Common myeloid progenitor, CD34-positive (primary cell): Measurements from ENCODE around the gene MAS1L.
"Not testable (repeated sequence)": the region's sequence is repeated elsewhere in the genome, so short reads cannot be mapped to it uniquely, and the experiment has no call there.

Experiments
- CTCF ChIA-PET: fragments of 350-600 bp; sonication (Branson Sonifier 250); formaldehyde crosslinking; loops from one replicate; lab custom pipeline; 2021; ENCODE audit warnings: antibody characterized with exemption; lab: Charles Lee
- POLR2A ChIA-PET: fragments of 350-600 bp; sonication (Branson Sonifier 250); formaldehyde crosslinking; loops from one replicate; lab custom pipeline; 2021; ENCODE audit warnings: antibody characterized with exemption; lab: Charles Lee
- DNase-seq, 3 donors: peaks; one replicate each; pipeline versions ENCODE4 v3.0.0 to v3.0.0-alpha.2; 2013
- H3K27ac ChIP-seq, 2 experiments: 1 replicate in 1 of 2; 2 replicates in 1 of 2; pipeline ENCODE4 v1.7.0; 2013; ENCODE audit warnings: inconsistent platforms in 2 of 2, low read length in 2 of 2, mild to moderate bottlenecking in 2 of 2, low read depth in 1 of 2, moderate library complexity in 1 of 2; ENCODE audit not compliant: severe bottlenecking in 2 of 2, insufficient read depth in 1 of 2, poor library complexity in 1 of 2
- H3K27me3 ChIP-seq, 5 experiments: replicated peaks in 2 of 5; 1 replicate in 3 of 5; 2 replicates in 2 of 5; pipeline versions ENCODE4 v1.6.1 to v1.7.0; 2013; ENCODE audit warnings: low read length in 4 of 5, mild to moderate bottlenecking in 2 of 5, moderate library complexity in 2 of 5, inconsistent platforms in 1 of 5; ENCODE audit not compliant: insufficient read depth in 5 of 5, control insufficient read depth in 4 of 5
- H3K36me3 ChIP-seq, 4 experiments: 1 replicate in 2 of 4; 2 replicates in 2 of 4; pipeline versions ENCODE4 v1.6.1 to v1.7.0; 2013; ENCODE audit warnings: low read length in 3 of 4, control low read depth in 1 of 4, mild to moderate bottlenecking in 1 of 4; ENCODE audit not compliant: control insufficient read depth in 4 of 4, insufficient read depth in 4 of 4
- H3K4me1 ChIP-seq, 4 experiments: 1 replicate in 3 of 4; 2 replicates in 1 of 4; pipeline versions ENCODE4 v1.6.1 to v1.7.1; 2013; ENCODE audit warnings: low read length in 3 of 4, mild to moderate bottlenecking in 3 of 4, control low read depth in 1 of 4, inconsistent platforms in 1 of 4, moderate library complexity in 1 of 4; ENCODE audit not compliant: control insufficient read depth in 4 of 4, insufficient read depth in 4 of 4; ENCODE audit errors: control extremely low read depth in 1 of 4
- H3K4me3 ChIP-seq, 7 experiments: 1 replicate in 4 of 7; 2 replicates in 3 of 7; pipeline versions ENCODE4 v1.5.1 to v1.7.0; 2013; ENCODE audit warnings: mild to moderate bottlenecking in 7 of 7, low read length in 6 of 7, moderate library complexity in 6 of 7, inconsistent platforms in 2 of 7, low read depth in 2 of 7, control low read depth in 1 of 7; ENCODE audit not compliant: insufficient read depth in 4 of 7, control insufficient read depth in 1 of 7; ENCODE audit errors: extremely low read depth in 1 of 7
- H3K9me3 ChIP-seq, 5 experiments: 1 replicate in 4 of 5; 2 replicates in 1 of 5; pipeline versions ENCODE4 v1.6.1 to v1.7.1; 2013; ENCODE audit warnings: low read length in 4 of 5, mild to moderate bottlenecking in 2 of 5, inconsistent platforms in 1 of 5, low read depth in 1 of 5, moderate library complexity in 1 of 5; ENCODE audit not compliant: control insufficient read depth in 4 of 5, insufficient read depth in 2 of 5; ENCODE audit errors: control extremely low read depth in 1 of 5
- WGBS: methylation state at CpG from one replicate; pipeline ENCODE4 v1.1.5; 2013; ENCODE audit not compliant: insufficient coverage; 5-methylcytosine and 5-hydroxymethylcytosine counted together

The MAS1L gene

GRCh38 chr6:29436730-29437129 lies 51.0 kb downstream of the MAS1L start:
- H3K27ac ChIP-seq, POLR2A ChIA-PET, H3K9me3 ChIP-seq, H3K36me3 ChIP-seq, H3K27me3 ChIP-seq, H3K4me3 ChIP-seq, H3K4me1 ChIP-seq, CTCF ChIA-PET: not testable (repeated sequence)
- WGBS = 68% methylated on average over 15 of the region's 18 CpGs
- peak; percentile 13 to 60 (median 34) for DNase-seq
